DMS53 treated with DMSO at 0.1 percent for 48 hours (cell line): ENCODE data around the gene DNALI1.
"Not testable (repeated sequence)": the region's sequence is repeated elsewhere in the genome, so short reads cannot be mapped to it uniquely, and the experiment has no call there.

Source experiments
- DNase-seq: peaks from one replicate; lab custom pipeline; 2025; ENCODE audit not compliant: unreplicated experiment; lab: John Stamatoyannopoulos, UW

Gene DNALI1

GRCh38 chr1:37556712-37557196, at the start of gene DNALI1:
Gene DNALI1 (plus strand): TSS chr1:37556940. CDS start chr1:37556995, 55 bp downstream.
- peak; percentile 81 for DNase-seq

- no peak for DNase-seq
These were observed 47.6 kb upstream of the DNALI1 start for GRCh38 chr1:37509181-37509580.

- DNase-seq, result peak; percentile 26
These were observed 42.9 kb upstream of the DNALI1 start for GRCh38 chr1:37513795-37514349.

GRCh38 chr1:37514350-37515184, 42.2 kb upstream of the DNALI1 start, which contains the start of gene MEAF6:
Gene MEAF6 (minus strand): TSS chr1:37514766. CDS start chr1:37514746, 20 bp downstream.
- peak; percentile 89 for DNase-seq

GRCh38 chr1:37515185-37516034, 41.3 kb upstream of the DNALI1 start:
- DNase-seq, result no peak

- no peak for DNase-seq
These were observed 39.2 kb upstream of the DNALI1 start for GRCh38 chr1:37517569-37517968.

- DNase-seq, result not testable (repeated sequence)
These were observed 38.5 kb upstream of the DNALI1 start for GRCh38 chr1:37518241-37518640.

GRCh38 chr1:37518929-37519328, 37.8 kb upstream of the DNALI1 start:
- DNase-seq, result not testable (repeated sequence)

- no peak for DNase-seq
These were observed 37.1 kb upstream of the DNALI1 start for GRCh38 chr1:37519613-37520012.

GRCh38 chr1:37529888-37530287, 26.9 kb upstream of the DNALI1 start:
- not testable (repeated sequence) for DNase-seq

GRCh38 chr1:37532418-37533156, 24.2 kb upstream of the DNALI1 start:
- not testable (repeated sequence) for DNase-seq

GRCh38 chr1:37533317-37534093, 23.2 kb upstream of the DNALI1 start:
- no peak for DNase-seq

GRCh38 chr1:37537378-37537777, 19.4 kb upstream of the DNALI1 start:
- DNase-seq, result no peak

- DNase-seq, result not testable (repeated sequence)
These were observed 17.6 kb upstream of the DNALI1 start for GRCh38 chr1:37539154-37539553.

- no peak for DNase-seq
These were observed 16.5 kb upstream of the DNALI1 start for GRCh38 chr1:37540036-37540785.

GRCh38 chr1:37544530-37544929, 12.2 kb upstream of the DNALI1 start:
- DNase-seq, result no peak

- no peak for DNase-seq
These were observed 11.7 kb upstream of the DNALI1 start for GRCh38 chr1:37545019-37545418.

- DNase-seq, result no peak
These were observed 7.4 kb upstream of the DNALI1 start for GRCh38 chr1:37549341-37549740.

- no peak for DNase-seq
These were observed 3.2 kb upstream of the DNALI1 start for GRCh38 chr1:37553598-37553926.
